Adipose tissue (tissue), 3 donors: Measurements from ENCODE around the gene TBC1D1. TPM values are rescaled to one million over a fixed set of nuclear protein-coding genes. Genes with fewer than 3 reads are reported as not detected.
A peak's percentile ranks its signal among the peaks of the same experiment; 100 is the strongest.

Experiments used
- H3K27ac ChIP-seq: one replicate; pipeline ENCODE4 v1.5.1; 2013; ENCODE audit warnings: low read depth, low read length
- WGBS, 3 donors: extraction: QIAGEN DNeasy Blood & Tissue Kit; methylation state at CpG; one replicate each; pipeline ENCODE4 v1.1.7; 2013; 5-methylcytosine and 5-hydroxymethylcytosine counted together
- polyA plus RNA-seq, 3 donors: library from polyadenylated mRNA; stranded (reverse); fragments of 200-250 nt; gene quantifications; one replicate each; pipeline ENCODE4 v1.2.3, GENCODE V29; 2013
- donor health status: healthy with polysubstance abuse.
- donor health status: Bipolar disorder and iron deficiency.
- donor health status: healthy.

TBC1D1 gene
- polyA plus RNA-seq, 3 donors, result 11.7 to 45.8 (median 33.4) TPM

DNA sequence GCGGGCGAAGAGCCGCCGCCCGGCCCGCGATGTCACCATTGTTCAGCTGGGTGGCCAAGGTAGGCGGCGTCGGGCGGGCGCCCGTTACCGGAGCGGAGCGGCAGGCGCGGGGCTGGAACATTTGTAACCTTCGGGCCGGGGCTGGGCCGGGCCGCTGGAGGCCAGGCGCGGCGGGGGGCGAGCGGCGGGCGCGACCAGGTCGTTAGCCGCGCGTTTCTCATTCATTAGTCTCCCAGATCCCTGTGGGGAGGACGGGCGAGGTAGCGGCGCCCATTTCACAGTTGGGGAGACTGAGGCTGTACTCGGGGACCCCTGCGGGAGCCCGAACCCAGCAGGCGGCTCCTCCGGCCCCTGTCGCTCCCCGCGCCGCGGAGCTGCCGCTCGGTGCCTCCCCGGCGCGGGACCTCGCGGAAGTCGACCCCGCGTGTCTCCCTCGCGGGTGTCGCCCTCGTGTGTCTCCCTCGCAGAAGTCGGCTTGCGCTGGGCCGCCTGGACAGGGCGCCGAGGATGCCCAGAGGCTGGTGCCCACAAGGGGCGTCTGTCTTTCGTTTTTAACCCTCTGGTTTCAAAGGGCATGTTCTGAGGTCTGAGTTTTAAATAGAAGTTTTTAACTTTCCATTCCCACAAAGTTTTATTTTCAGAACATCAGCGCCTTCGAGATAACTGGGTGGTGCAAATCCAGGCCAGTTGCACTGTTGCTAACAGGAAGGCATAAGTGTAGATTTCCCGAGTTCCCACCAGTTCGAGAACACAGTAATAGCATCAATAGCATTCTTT, 86.8 kb downstream of the TBC1D1 start:
- 0 to 1% (median 0%) methylated on average over 67 to 74 of the region's 74 CpGs for WGBS, 3 donors
- peak overlapping the region; percentile 80 for H3K27ac ChIP-seq

DNA sequence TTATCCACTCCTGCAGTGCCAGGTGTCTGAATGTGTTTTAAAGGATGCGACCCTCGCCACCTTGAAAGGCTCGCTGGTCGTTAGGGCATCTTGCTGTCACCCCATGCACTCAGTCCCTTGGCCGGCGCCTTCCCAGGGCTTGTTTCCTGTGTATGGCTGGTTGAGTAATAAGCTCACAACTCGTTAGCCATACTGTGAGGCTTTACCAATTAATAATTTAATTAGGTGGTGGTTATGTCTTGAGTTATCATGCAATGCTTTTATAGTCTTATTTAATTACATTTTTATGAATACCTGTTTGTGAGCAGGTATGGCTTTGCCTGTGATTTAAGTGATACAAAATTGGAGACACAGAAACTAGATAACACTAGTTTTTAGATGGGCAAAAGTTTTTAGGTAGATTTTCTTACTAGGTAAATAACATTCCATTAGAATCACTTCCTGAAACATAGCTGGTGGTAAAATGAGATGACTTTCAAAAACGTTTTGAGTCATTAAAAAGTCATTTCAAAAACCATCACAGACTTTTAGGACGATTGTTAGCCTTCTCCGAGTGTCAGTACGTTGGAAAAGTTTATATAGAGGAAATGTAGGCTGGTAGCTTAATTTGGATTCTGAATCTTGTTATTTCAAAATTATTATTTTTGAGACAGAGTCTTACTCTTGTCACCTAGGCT, 87.5 kb downstream of the TBC1D1 start:
- WGBS, 3 donors, result 33 to 55% (median 33%) methylated on average over 11 of the region's 11 CpGs
- no peak overlapping the region for H3K27ac ChIP-seq

- H3K27ac ChIP-seq, result no peak overlapping the region
- WGBS, 3 donors, result 90 to 100% (median 95%) methylated on average over 1 of the region's 1 CpG
Observed at GRCh38 chr4:37980246-37980645, 89.4 kb downstream of the TBC1D1 start.

DNA sequence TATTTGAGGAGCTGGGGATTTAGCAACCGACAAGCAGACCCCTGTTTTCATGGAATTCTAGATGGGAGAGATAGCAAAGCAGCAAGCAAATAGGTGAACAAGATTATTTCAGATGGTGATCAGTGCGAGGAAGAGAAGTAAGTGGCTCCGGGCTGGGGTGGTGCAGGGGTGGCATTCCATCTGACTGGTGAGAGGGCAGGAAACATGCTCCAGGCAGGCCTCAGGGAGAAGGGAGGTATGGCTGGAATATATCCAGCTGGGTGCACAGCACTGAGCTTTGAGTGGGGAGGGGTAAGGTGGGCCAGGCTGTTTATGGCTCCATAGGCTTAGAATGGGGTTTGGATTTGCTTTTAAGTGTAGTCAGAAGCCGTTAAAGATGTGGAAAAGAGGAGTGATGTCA, 90.5 kb downstream of the TBC1D1 start:
- no peak overlapping the region for H3K27ac ChIP-seq
- 65 to 82% (median 80%) methylated on average over 4 of the region's 4 CpGs for WGBS, 3 donors

DNA sequence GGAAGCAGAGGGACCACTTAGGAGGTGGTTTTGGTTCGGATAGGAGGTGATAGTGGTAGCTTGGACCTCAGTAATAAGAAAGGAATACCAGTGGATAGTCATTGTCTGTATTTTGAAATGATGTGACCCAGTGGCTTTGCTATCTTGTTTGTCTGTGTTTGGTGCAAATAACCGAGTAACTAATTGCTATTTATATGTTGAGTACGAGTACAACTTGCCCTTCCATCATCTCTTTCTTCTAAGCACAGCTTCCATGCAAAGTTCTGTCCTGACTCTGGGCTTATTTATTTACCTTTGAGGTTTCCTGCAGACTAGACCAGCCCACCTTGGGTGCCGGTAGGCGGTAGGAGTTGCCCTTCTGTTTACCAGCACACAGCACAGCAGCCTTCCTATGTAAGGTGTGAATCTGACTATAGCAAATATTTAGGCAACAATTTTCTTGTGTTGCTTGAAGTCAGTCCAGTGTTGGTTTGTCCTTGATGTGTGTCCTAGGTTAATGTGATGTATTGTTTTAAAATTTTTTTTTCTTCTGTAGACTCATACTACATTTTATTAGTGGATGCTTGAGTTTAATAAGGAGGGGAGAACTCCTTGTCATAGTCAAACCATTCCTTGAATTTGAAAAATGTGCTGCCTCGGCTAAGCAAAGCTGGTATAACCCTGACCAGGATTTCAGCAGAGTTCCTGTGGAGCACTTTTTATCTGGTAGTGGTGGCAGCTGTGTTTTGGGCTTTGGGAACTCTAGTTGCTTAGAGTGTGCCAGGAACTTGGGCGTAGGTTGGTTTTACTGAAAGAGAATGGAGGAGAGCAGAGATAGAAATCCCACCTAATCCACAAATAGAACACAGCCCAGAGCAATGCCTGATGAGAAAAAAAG, 91.2 kb downstream of the TBC1D1 start:
- 52 to 75% (median 70%) methylated on average over 7 of the region's 7 CpGs for WGBS, 3 donors
- H3K27ac ChIP-seq, result no peak overlapping the region

DNA sequence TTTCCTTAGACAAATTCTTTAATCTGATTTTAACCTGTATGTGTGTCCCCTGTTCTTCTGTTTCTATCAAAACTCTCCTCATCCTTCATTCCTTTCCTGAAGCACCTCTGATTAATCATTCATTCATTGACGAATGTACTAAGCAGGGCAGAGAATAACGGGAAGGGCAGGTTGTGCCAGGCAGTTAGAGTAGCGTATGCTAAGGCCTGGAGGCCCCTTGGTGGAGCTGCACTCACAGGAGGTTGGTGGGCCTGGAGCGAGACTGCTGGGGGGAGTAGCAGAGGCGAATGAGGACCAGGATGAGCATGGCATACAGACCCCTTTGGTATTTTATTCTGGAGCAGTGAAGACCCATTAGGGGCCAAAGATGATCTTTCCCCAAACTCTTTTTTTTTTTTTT, 91.9 kb downstream of the TBC1D1 start:
- 75 to 84% (median 79%) methylated on average over 5 of the region's 5 CpGs for WGBS, 3 donors
- no peak overlapping the region for H3K27ac ChIP-seq

DNA sequence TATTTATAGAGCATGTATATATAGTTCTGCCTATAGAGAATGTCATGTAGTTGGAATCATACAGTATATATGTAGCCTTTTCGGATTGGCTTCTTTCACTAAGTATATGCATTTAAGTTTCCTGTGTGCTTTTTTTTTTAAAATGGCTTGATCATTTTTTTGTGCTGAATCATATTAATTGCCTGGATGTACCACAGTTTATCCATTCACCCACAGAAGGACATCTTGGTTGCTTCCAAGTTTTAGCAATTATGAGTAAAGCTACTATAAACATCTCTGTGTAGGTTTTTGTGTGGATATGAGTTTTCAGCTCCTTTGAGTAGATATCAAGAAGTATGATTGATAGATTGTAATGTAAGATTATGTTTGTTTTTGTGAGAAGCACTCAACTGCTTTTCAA, 93.1 kb downstream of the TBC1D1 start:
- no peak overlapping the region for H3K27ac ChIP-seq
- WGBS, 3 donors, result 97 to 100% (median 98%) methylated on average over 1 of the region's 1 CpG

GRCh38 chr4:37985730-37986275, 94.9 kb downstream of the TBC1D1 start:
- WGBS, 3 donors, result 54 to 94% (median 86%) methylated on average over 3 of the region's 3 CpGs
- H3K27ac ChIP-seq, result no peak overlapping the region

- H3K27ac ChIP-seq, result no peak overlapping the region
Observed at GRCh38 chr4:37988670-37989069, 97.8 kb downstream of the TBC1D1 start.

GRCh38 chr4:37989398-37990260, 98.7 kb downstream of the TBC1D1 start:
- no peak overlapping the region for H3K27ac ChIP-seq
- WGBS, 3 donors, result 51 to 80% (median 58%) methylated on average over 8 of the region's 8 CpGs

More at GRCh38 chr4:37988670-37989069, 97.8 kb downstream of the TBC1D1 start:
- 52 to 83% (median 79%) methylated on average over 5 of the region's 5 CpGs for WGBS, 3 donors

DNA sequence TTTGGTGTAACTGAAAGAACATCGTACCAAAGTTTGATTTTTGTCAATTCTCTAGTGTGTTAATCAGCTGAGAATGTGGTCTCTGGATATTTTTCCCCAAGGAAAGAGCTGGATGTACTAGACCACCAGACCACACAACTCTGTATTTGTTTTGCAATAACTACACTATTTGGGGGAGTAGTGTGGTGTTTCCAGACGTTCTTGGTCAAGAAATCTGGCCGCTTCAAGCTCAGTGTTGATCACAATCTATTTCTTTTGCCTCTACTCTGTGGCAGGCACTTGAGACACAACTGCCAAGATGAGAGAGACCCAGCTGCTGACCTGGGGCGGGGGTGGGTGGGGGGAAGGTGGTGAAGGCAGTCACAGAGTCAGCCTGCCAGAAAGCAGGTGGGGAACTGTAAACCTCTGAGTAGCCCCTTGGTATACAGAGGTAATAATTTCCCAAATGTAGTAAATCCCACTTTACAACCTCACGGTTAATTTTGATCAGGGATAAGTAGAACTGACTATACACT, 99.9 kb downstream of the TBC1D1 start:
- 64 to 93% (median 70%) methylated on average over 5 of the region's 5 CpGs for WGBS, 3 donors
- no peak overlapping the region for H3K27ac ChIP-seq

- H3K27ac ChIP-seq, result no peak overlapping the region
- WGBS, 3 donors, result 91 to 92% (median 91%) methylated on average over 8 of the region's 8 CpGs
Observed at GRCh38 chr4:37991623-37992410, 100.9 kb downstream of the TBC1D1 start.

DNA sequence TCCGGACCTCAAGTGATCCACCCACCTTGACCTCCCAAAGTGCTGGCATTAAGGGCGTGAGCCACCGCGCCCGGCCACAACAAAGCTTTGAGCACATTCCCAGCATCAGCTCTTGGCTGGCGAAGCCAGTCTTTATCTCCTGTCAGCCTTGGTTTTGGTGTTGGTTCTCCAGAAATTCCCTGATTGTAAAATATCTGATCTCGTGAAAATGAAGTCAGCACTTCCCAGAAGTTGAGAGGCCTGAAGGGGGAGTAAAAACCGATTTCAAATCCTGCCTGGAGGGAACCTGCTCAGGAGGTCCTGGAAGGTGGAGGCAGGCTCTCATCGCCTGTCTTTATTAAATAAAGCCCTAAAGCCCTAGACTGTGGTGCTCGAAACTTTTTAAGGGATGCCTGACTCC, 102.9 kb downstream of the TBC1D1 start:
- WGBS, 3 donors, result 63 to 97% (median 88%) methylated on average over 10 of the region's 10 CpGs

DNA sequence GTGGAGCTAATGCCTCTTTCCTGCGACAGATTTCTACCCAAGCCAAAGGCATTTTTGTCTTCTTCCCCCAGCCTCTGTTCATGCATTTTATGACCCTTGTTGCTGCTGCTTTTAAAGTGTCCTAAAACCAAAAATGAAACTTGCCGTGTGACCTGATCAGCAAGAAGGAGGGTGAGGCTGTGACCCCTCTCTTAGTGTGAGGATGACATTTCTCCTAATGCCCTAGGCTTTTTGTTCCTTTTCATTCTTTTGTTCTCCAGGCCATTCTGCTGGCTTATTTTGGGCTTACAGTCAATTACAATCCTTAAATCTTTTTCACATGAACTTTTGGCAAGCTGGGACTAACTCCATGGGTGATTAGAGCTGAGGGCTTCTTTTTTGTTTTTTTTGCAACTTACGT, 103.7 kb downstream of the TBC1D1 start:
- 53 to 61% (median 56%) methylated on average over 3 of the region's 3 CpGs for WGBS, 3 donors
- no peak overlapping the region for H3K27ac ChIP-seq

More for the DNA sequence above, 102.9 kb downstream of the TBC1D1 start:
- no peak overlapping the region for H3K27ac ChIP-seq

- WGBS, 3 donors, result 79 to 96% (median 88%) methylated on average over 5 of the region's 5 CpGs
- no peak overlapping the region for H3K27ac ChIP-seq
Observed at GRCh38 chr4:37995299-37995821, 104.5 kb downstream of the TBC1D1 start.

- 82 to 91% (median 82%) methylated on average over 7 of the region's 7 CpGs for WGBS, 3 donors
- H3K27ac ChIP-seq, result no peak overlapping the region
Observed at GRCh38 chr4:37995981-37996775, 105.3 kb downstream of the TBC1D1 start.
